Measurements from ENCODE around the gene MGAT3. TPM values are rescaled to one million over a fixed set of nuclear protein-coding genes. Genes with fewer than 3 reads are reported as not detected.
A peak's percentile ranks its signal among the peaks of the same experiment; 100 is the strongest.

MGAT3 gene
- total RNA-seq, 4 donors from 2014 or later: 1.2 to 7.1 (median 3.6) TPM

- H3K36me3 ChIP-seq: peaks cover 49 to 99% (median 94%) of the 10 kb centered on the region in 4 donors
- no peak for TF ChIP-seq POLR2AphosphoS5 (IDR thresholded peaks at IDR 0.05)
- TF ChIP-seq, protein P1, sequence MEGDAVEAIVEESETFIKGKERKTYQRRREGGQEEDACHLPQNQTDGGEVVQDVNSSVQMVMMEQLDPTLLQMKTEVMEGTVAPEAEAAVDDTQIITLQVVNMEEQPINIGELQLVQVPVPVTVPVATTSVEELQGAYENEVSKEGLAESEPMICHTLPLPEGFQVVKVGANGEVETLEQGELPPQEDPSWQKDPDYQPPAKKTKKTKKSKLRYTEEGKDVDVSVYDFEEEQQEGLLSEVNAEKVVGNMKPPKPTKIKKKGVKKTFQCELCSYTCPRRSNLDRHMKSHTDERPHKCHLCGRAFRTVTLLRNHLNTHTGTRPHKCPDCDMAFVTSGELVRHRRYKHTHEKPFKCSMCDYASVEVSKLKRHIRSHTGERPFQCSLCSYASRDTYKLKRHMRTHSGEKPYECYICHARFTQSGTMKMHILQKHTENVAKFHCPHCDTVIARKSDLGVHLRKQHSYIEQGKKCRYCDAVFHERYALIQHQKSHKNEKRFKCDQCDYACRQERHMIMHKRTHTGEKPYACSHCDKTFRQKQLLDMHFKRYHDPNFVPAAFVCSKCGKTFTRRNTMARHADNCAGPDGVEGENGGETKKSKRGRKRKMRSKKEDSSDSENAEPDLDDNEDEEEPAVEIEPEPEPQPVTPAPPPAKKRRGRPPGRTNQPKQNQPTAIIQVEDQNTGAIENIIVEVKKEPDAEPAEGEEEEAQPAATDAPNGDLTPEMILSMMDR (IDR thresholded peaks at IDR 0.05): no peak
- TF ChIP-seq EP300 (IDR thresholded peaks at IDR 0.05): no peak
- no peak for TF ChIP-seq POLR2A (IDR thresholded peaks at IDR 0.05; ENCODE audit: low read depth)
- peaks cover 4 to 22% (median 7%) of the 10 kb centered on the region in 4 donors for H3K4me1 ChIP-seq
- WGBS: 91% methylated on average over 13 of the region's 13 CpGs
- H3K27ac ChIP-seq (replicated peaks in 1 of 4): no peak overlapping the region
- H3K27me3 ChIP-seq: no peaks in the 10 kb centered on the region
- H3K9me3 ChIP-seq: no peaks in the 10 kb centered on the region
- no peak overlapping the region for H3K4me3 ChIP-seq
- DNase-seq (ENCODE audit: extremely low spot score): no peak
- intact Hi-C loops (cut with DNase I): loop anchor here (10.0 kb wide), 1 partner anchor 106 kb away; no protein-coding TSS in a partner anchor
Measured at GRCh38 chr22:39511226-39511625, 54.4 kb downstream of the MGAT3 start.

DNA sequence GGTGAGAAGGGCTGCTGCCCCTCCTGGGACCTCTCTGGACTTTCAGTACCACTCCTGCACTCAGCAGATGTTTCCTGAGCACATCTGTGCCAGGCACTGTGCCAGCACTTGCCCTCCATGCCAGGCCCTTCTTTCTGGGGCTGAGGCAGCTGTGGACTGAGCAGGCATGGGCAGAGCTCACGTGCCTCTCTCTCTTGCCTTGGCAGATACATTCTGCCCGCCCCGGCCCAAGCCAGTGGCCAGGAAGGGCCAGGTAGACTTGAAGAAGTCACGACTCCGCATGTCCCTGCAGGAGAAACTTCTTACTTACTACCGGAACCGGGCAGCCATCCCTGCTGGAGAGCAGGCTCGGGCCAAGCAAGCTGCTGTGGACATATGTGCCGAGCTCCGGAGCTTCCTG, 55.2 kb downstream of the MGAT3 start:
- Histone ChIP-seq H3K4me3 (no peak overlapping the region), H3K27me3 (no peaks in the 10 kb centered on the region), H3K27ac (replicated peaks in 1 of 4) (no peak overlapping the region), H3K36me3 (peaks cover 46 to 99% (median 90%) of the 10 kb centered on the region in 4 donors), H3K4me1 (peaks cover 4 to 20% (median 6%) of the 10 kb centered on the region in 4 donors), H3K9me3 (no peaks in the 10 kb centered on the region)
- DNase-seq (ENCODE audit: extremely low spot score): no peak
- intact Hi-C loops (cut with DNase I): loop anchor here (10.0 kb wide), 1 partner anchor 107 kb away; no protein-coding TSS in a partner anchor
- TF ChIP-seq POLR2AphosphoS5 (IDR thresholded peaks at IDR 0.05) (no peak), EP300 (IDR thresholded peaks at IDR 0.05) (no peak), POLR2A (IDR thresholded peaks at IDR 0.05; ENCODE audit: low read depth) (no peak)
- TF ChIP-seq, protein P1 (IDR thresholded peaks at IDR 0.05): no peak
- WGBS: 83% methylated on average over 8 of the region's 10 CpGs

DNA sequence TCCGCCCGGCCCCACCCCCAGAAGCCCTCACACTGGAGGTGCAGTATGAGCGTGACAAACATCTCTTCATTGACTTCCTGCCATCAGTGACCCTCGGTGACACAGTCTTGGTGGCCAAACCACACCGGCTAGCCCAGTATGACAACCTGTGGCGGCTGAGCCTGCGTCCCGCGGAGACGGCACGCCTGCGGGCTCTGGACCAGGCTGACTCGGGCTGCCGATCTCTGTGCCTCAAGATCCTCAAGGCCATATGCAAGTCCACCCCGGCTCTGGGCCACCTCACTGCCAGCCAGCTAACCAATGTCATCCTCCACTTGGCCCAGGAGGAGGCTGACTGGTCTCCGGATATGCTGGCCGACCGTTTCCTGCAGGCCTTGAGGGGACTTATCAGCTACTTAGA, 57.0 kb downstream of the MGAT3 start:
- 87% methylated on average over 4 of the region's 18 CpGs for WGBS
- TF ChIP-seq POLR2AphosphoS5 (IDR thresholded peaks at IDR 0.05) (no peak), EP300 (IDR thresholded peaks at IDR 0.05) (no peak), POLR2A (IDR thresholded peaks at IDR 0.05; ENCODE audit: low read depth) (no peak)
- TF ChIP-seq, protein P1 (IDR thresholded peaks at IDR 0.05): no peak
- intact Hi-C loops (cut with DNase I): loop anchor here (10.0 kb wide), 1 partner anchor 109 kb away; no protein-coding TSS in a partner anchor
- Histone ChIP-seq H3K27me3 (no peaks in the 10 kb centered on the region), H3K27ac (replicated peaks in 1 of 4) (peak overlapping the region in 1 of 4 donors; percentile 46), H3K4me1 (peaks cover 11 to 23% (median 14%) of the 10 kb centered on the region in 4 donors), H3K4me3 (no peak overlapping the region), H3K36me3 (peaks cover 41 to 87% (median 77%) of the 10 kb centered on the region in 4 donors), H3K9me3 (no peaks in the 10 kb centered on the region)
- DNase-seq (ENCODE audit: extremely low spot score): no peak

GRCh38 chr22:39514373-39514973, 57.7 kb downstream of the MGAT3 start:
- Histone ChIP-seq H3K4me3 (no peak overlapping the region), H3K9me3 (no peaks in the 10 kb centered on the region), H3K4me1 (peaks cover 18 to 26% (median 21%) of the 10 kb centered on the region in 4 donors), H3K27me3 (no peaks in the 10 kb centered on the region), H3K27ac (replicated peaks in 1 of 4) (peak overlapping the region in 1 of 4 donors; percentile 46), H3K36me3 (peaks cover 41 to 80% (median 70%) of the 10 kb centered on the region in 4 donors)
- no peak for DNase-seq (ENCODE audit: extremely low spot score)
- WGBS: 39% methylated on average over 8 of the region's 8 CpGs
- TF ChIP-seq EP300 (IDR thresholded peaks at IDR 0.05) (no peak), POLR2AphosphoS5 (IDR thresholded peaks at IDR 0.05) (no peak)
- TF ChIP-seq, protein P1 (IDR thresholded peaks at IDR 0.05): peak; percentile 61 to 74 (median 62)
- intact Hi-C loops (cut with DNase I): loop anchor here (10.0 kb wide), 1 partner anchor 110 kb away; no protein-coding TSS in a partner anchor
